Mucosa of rectum (tissue), 2 donors: ENCODE measurements around the gene PLEKHN1.

Experiments
- H3K27ac ChIP-seq, 2 donors: one replicate each; pipeline ENCODE4 v1.7.0; 2013; ENCODE audit warnings: inconsistent platforms in 2 of 2, low read depth in 2 of 2, low read length in 2 of 2
- H3K27me3 ChIP-seq, 2 donors: one replicate each; pipeline ENCODE4 v1.7.0; 2013; ENCODE audit warnings: low read length in 2 of 2; ENCODE audit not compliant: control insufficient read depth in 2 of 2, insufficient read depth in 2 of 2
- H3K36me3 ChIP-seq, 2 donors: one replicate each; pipeline ENCODE4 v1.7.0; 2013; ENCODE audit warnings: low read length in 2 of 2; ENCODE audit not compliant: control insufficient read depth in 2 of 2, insufficient read depth in 2 of 2
- H3K4me1 ChIP-seq, 2 donors: one replicate each; pipeline ENCODE4 v1.7.0; 2013; ENCODE audit warnings: low read length in 2 of 2, mild to moderate bottlenecking in 1 of 2; ENCODE audit not compliant: control insufficient read depth in 2 of 2, insufficient read depth in 2 of 2
- H3K4me3 ChIP-seq, 2 donors: one replicate each; pipeline ENCODE4 v1.7.0; 2013; ENCODE audit warnings: low read length in 2 of 2
- H3K9ac ChIP-seq, 2 donors: one replicate each; pipeline ENCODE4 v1.7.0; 2013; ENCODE audit warnings: low read length in 2 of 2, low read depth in 1 of 2, mild to moderate bottlenecking in 1 of 2
- H3K9me3 ChIP-seq, 2 donors: one replicate each; pipeline ENCODE4 v1.7.0; 2013; ENCODE audit warnings: low read length in 2 of 2; ENCODE audit not compliant: control insufficient read depth in 2 of 2
- donor health status: healthy.
- donor health status: Normal muscosa, but diverticular disease.

Gene PLEKHN1

GRCh38 chr1:930633-931138 lies 35.6 kb upstream of the PLEKHN1 start:
- Histone ChIP-seq H3K4me1 (peaks cover 0 to 15% of the 10 kb centered on the region in 2 donors), H3K27ac (no peak overlapping the region), H3K9me3 (no peaks in the 10 kb centered on the region), H3K27me3 (peaks cover 50 to 74% of the 10 kb centered on the region in 2 donors), H3K36me3 (no peaks in the 10 kb centered on the region), H3K9ac (no peak overlapping the region), H3K4me3 (no peak overlapping the region)

- H3K27ac ChIP-seq, result no peak overlapping the region
- H3K27me3 ChIP-seq, result peaks cover 45 to 67% of the 10 kb centered on the region in 2 donors
- peaks cover 0 to 14% of the 10 kb centered on the region in 2 donors for H3K4me1 ChIP-seq
Observed at GRCh38 chr1:931380-932172, 34.7 kb upstream of the PLEKHN1 start.

DNA sequence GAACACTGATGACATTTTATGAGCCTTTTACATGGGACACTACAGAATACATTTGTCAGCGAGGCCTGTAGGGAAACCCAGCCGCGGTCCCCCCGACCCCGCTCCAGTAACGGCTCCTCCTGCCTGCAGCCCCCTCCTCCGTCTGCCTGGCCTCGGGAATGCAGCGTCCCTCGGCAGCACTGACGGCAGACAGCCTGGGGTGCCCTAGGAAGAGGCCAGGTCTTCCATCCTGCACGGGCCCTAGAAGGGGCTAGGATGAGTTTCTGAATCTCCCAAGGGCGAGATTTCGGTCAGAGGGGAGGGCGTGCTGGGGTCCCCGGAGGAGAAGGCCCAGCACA lies 34.1 kb upstream of the PLEKHN1 start:
- H3K4me1 ChIP-seq, result peaks cover 0 to 14% of the 10 kb centered on the region in 2 donors
- no peak overlapping the region for H3K4me3 ChIP-seq
- peaks cover 43 to 67% of the 10 kb centered on the region in 2 donors for H3K27me3 ChIP-seq
- H3K36me3 ChIP-seq, result no peaks in the 10 kb centered on the region
- no peak overlapping the region for H3K9ac ChIP-seq
- H3K27ac ChIP-seq, result no peak overlapping the region
- H3K9me3 ChIP-seq, result no peaks in the 10 kb centered on the region

More at GRCh38 chr1:931380-932172, 34.7 kb upstream of the PLEKHN1 start:
- Histone ChIP-seq H3K9ac (no peak overlapping the region), H3K9me3 (no peaks in the 10 kb centered on the region), H3K36me3 (no peaks in the 10 kb centered on the region), H3K4me3 (no peak overlapping the region)

GRCh38 chr1:932776-933602 lies 33.3 kb upstream of the PLEKHN1 start:
- Histone ChIP-seq H3K9me3 (no peaks in the 10 kb centered on the region), H3K27me3 (peaks cover 37 to 66% of the 10 kb centered on the region in 2 donors), H3K4me3 (no peak overlapping the region), H3K9ac (no peak overlapping the region), H3K36me3 (no peaks in the 10 kb centered on the region), H3K27ac (no peak overlapping the region), H3K4me1 (peaks cover 0 to 14% of the 10 kb centered on the region in 2 donors)

DNA sequence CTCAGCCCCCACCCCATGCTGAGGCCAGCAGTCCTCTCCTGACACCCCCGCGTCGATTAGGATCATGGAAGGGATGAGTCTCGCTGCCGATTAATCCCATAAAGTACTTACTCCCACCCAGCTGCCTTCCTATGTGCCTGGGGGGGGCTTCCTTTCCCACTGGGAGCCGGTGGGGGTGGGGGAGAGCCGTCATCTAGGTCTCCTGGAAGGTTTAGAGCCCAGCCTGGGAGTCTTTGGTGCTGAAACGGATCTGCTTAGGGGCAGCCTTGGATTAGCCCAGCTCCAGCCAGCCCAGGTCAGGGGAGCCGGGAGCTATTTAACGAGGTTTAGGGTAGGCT lies 32.7 kb upstream of the PLEKHN1 start:
- Histone ChIP-seq H3K9me3 (no peaks in the 10 kb centered on the region), H3K27me3 (peaks cover 40 to 66% of the 10 kb centered on the region in 2 donors), H3K9ac (no peak overlapping the region), H3K4me1 (peaks cover 0 to 14% of the 10 kb centered on the region in 2 donors), H3K4me3 (no peak overlapping the region), H3K27ac (no peak overlapping the region), H3K36me3 (no peaks in the 10 kb centered on the region)

DNA sequence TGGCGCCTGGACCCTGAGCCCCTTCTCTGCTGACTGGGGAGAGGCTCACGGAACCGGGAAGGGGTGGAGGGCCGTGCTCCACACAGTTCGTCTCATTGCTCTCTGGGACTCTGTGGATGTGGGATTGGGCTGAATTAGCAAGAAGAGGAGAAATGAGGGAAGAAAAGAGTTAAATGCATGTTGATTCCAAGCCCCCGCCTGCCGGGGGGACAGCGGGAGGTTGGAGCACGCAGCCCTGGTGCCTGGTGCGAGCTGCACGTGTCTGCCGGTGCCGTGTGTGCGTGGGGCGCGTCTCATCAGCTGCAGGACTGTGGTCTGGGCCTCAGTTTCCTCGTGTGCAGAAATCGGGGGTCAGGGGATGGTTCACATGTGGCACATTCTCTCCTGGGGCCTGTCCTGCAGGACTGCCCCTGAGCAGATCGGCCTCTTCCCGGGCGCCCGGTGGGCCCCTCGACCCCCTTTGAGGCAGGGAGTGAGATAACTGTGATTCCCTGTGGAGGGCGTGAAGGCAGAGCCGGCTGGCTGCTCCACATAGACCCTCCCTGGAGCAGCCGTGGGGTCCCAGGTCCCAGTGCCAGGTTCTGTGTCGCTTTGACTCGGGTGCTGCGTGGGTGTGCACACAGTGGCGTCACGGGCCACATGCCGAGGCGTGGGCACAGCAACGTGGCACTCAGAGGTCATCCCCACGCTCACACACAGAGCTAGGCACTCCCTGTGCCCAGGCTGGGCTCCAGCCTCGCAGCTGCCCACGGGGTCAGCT lies 31.1 kb upstream of the PLEKHN1 start:
- H3K9ac ChIP-seq, result no peak overlapping the region
- H3K4me1 ChIP-seq, result peaks cover 4 to 14% of the 10 kb centered on the region in 2 donors
- H3K27me3 ChIP-seq, result peaks cover 43 to 72% of the 10 kb centered on the region in 2 donors
- H3K36me3 ChIP-seq, result no peaks in the 10 kb centered on the region
- H3K4me3 ChIP-seq, result no peak overlapping the region
- no peaks in the 10 kb centered on the region for H3K9me3 ChIP-seq
- no peak overlapping the region for H3K27ac ChIP-seq

- Histone ChIP-seq H3K27ac (no peak overlapping the region), H3K36me3 (no peaks in the 10 kb centered on the region), H3K4me3 (no peak overlapping the region), H3K9me3 (no peaks in the 10 kb centered on the region), H3K4me1 (peaks cover 8 to 20% of the 10 kb centered on the region in 2 donors), H3K27me3 (peaks cover 43 to 71% of the 10 kb centered on the region in 2 donors), H3K9ac (no peak overlapping the region)
Observed at GRCh38 chr1:935751-936231, 30.5 kb upstream of the PLEKHN1 start.

DNA sequence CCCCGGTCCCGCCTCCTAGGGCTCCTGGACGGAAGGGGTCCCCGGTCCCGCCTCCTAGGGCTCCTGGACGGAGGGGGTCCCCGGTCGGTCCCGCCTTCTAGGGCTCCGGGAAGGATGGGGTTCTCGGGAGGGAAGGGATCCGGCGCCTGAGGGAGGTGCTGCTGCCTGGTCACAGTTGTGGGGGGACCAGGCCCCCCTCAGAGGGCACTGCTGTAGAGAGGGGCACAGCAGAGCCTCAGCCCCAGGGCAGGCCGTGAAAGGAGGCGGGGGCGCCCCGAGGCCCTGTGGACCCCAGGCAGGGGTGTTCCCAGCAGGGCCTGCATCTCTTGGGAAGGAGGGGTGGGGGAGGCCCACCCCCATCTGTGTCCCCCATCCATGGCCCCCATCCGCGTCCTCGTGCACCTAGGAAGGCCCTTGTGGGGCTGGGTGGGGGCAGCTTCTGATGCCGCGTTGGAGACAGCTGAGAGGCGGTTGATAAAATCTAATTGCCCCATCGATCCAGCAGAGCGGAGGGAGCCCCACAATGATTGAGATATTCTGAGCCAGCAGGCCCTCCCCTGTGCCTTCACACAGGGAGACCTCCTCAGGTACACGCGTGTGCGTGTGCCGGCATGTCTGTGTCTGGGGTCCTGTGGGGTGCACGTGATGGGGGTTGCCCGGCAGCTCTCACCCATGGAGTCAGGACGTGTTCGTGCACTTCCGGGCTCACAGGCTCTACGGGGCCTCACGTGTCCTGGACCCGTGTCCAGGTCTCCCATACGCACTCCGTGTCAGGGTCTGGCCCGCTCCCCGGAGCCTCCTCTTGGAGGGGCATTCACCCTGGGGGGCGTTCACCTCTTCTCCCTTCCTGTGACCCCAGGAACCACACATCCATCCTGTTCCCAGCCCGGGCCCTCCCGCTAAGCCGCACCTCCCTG lies 29.7 kb upstream of the PLEKHN1 start:
- H3K4me3 ChIP-seq, result no peak overlapping the region
- peaks cover 15 to 26% of the 10 kb centered on the region in 2 donors for H3K4me1 ChIP-seq
- H3K9ac ChIP-seq, result no peak overlapping the region
- peaks cover 45 to 71% of the 10 kb centered on the region in 2 donors for H3K27me3 ChIP-seq
- H3K36me3 ChIP-seq, result no peaks in the 10 kb centered on the region
- H3K9me3 ChIP-seq, result no peaks in the 10 kb centered on the region
- H3K27ac ChIP-seq, result no peak overlapping the region

DNA sequence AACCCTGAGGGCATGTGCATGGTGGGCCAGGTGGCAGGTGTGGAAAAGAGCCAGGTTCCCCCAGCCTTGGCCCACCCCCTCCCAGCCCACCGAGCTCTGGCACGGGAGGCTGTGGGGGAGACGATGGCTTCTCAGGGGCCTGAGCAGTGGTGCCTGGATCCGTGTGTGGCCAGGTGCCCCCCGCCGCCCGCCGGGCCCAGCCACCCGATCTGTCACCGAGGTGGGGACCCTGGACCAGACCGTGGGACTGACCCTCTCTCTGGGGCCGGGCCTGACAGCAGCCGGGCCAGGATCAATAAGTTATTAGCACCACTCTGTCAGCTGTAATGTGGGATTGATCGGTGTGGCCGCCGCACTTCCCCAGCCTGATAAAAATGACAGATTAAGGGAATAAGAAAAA lies 28.8 kb upstream of the PLEKHN1 start:
- Histone ChIP-seq H3K4me3 (no peak overlapping the region), H3K9me3 (no peaks in the 10 kb centered on the region), H3K27me3 (peaks cover 39 to 63% of the 10 kb centered on the region in 2 donors), H3K27ac (no peak overlapping the region), H3K36me3 (no peaks in the 10 kb centered on the region), H3K9ac (no peak overlapping the region), H3K4me1 (peaks cover 15 to 26% of the 10 kb centered on the region in 2 donors)
